Measurements from ENCODE around the gene PDGFA. TPM values are rescaled to one million over a fixed set of nuclear protein-coding genes. Genes with fewer than 3 reads are reported as not detected.

The PDGFA gene
- total and polyA plus RNA-seq, 7 donors: 9.1 to 30.4 (median 15.9) TPM

DNA sequence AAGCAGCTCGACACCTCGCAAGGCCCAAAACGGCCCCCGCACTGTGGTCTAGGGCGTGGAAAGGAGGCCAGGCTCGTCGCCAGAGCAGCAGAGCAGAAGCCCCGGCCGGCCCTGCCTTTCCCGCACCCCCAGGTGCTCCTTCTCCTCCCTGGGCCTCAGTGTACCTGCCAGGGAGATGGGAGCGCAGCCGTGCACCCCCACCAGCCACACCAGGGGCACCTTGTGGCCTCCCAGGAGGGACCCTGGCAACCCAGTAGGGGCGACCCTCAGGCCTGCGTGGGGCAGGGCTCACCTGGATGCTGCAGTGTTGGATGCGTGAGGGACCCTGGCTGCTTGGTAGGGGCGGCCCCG, 9.5 kb downstream of the PDGFA start:
- Histone ChIP-seq H3K9me3 (no peaks in the 10 kb centered on the region), H3K27me3 (ENCODE audit: insufficient read depth in 3 of 3, low read length in 2 of 3) (no peaks in the 10 kb centered on the region), H3K27ac (no peak overlapping the region), H3K4me3 (no peak overlapping the region), H3K36me3 (ENCODE audit: insufficient read depth in 1 of 2, low read depth in 1 of 2) (peaks cover 0 to 52% of the 10 kb centered on the region in 2 donors), H3K4me1 (peaks cover 24% of the 10 kb centered on the region)
- intact Hi-C loops (cut with DNase I): no loop called here
- WGBS, 3 donors: 90 to 94% (median 90%) methylated on average over 15 to 17 of the region's 17 CpGs
- TF ChIP-seq, protein P1, sequence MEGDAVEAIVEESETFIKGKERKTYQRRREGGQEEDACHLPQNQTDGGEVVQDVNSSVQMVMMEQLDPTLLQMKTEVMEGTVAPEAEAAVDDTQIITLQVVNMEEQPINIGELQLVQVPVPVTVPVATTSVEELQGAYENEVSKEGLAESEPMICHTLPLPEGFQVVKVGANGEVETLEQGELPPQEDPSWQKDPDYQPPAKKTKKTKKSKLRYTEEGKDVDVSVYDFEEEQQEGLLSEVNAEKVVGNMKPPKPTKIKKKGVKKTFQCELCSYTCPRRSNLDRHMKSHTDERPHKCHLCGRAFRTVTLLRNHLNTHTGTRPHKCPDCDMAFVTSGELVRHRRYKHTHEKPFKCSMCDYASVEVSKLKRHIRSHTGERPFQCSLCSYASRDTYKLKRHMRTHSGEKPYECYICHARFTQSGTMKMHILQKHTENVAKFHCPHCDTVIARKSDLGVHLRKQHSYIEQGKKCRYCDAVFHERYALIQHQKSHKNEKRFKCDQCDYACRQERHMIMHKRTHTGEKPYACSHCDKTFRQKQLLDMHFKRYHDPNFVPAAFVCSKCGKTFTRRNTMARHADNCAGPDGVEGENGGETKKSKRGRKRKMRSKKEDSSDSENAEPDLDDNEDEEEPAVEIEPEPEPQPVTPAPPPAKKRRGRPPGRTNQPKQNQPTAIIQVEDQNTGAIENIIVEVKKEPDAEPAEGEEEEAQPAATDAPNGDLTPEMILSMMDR (IDR thresholded peaks at IDR 0.05): no peak
- ATAC-seq (no peak), DNase-seq (peak; percentile 7 to 54)

DNA sequence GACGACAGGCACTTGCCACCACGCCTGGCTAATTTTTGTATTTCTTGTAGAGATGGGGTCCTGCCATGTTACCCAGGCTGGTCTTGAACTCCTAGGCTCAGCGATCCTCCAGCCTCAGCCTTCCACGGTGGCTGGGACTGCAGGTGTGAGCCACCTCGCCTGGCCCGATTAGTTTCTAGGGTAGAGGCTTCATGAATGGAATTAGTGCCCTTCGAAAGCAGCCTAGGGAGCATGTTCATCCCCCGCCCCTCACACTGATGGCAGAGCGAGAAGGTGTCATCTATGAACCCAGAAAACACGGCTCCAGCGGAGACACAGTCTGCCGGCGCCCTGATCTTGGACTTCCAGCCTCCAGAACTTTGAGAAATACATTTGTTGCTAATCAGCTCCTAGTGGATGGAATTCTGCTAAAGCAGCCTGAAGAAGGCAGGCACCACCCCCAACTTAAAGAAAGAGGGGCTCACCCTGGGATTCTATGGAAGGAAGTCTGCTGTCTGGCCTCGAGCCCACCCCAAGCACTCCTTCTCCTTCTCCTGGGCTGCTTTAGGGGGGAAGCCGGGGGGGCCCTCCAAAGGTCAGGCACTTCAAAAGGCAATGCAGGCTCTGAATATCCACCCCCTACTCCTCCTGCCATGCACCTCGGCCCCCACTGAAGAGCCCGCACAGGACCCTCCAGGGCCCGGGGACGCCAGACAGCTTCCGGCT, 10.1 kb downstream of the PDGFA start:
- DNase-seq (peak; percentile 5 to 29), ATAC-seq (no peak)
- 91 to 94% (median 92%) methylated on average over 20 of the region's 20 CpGs for WGBS, 3 donors
- TF ChIP-seq, protein P1 (IDR thresholded peaks at IDR 0.05): no peak
- Histone ChIP-seq H3K4me3 (no peak overlapping the region), H3K27ac (no peak overlapping the region), H3K36me3 (ENCODE audit: insufficient read depth in 1 of 2, low read depth in 1 of 2) (peaks cover 0 to 57% of the 10 kb centered on the region in 2 donors), H3K9me3 (no peaks in the 10 kb centered on the region), H3K27me3 (ENCODE audit: insufficient read depth in 3 of 3, low read length in 2 of 3) (no peaks in the 10 kb centered on the region), H3K4me1 (peaks cover 22% of the 10 kb centered on the region)
- intact Hi-C loops (cut with DNase I): no loop called here

DNA sequence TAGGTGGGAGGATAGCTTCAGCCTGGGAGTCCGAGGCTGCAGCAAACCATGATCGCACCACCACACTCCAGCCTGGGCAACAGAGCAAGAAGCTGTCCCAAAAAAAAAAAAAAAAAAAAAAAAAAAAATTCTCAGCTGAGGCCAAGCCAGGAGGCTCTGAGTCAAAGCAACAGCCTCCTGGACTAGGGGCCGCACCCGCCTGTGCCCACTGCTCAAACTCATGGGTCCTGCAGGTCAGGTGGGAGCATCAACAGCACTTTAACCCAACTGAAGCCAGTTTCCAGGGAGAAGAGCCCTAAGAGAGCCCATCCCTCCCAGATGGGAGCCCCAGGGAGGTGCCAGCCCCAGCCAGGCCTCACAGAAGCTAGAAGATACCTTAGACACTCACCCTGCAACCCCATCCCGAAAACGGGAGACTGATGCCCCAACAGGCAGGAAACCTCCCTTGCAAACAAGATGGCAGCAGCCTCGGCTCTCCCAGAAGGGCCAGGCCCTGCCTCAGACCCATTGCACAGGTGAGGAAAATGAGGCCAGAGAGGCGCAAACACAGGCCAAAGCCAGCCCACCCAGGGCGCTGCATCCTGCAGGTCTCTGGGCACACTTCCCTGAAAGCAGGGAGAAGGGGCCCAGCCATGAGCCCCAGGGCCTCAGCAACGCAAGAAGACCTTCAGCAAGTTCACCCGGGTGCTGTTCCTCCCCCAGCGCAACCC, 11.0 kb downstream of the PDGFA start:
- Histone ChIP-seq H3K4me1 (peaks cover 21% of the 10 kb centered on the region), H3K27ac (no peak overlapping the region), H3K4me3 (no peak overlapping the region), H3K9me3 (no peaks in the 10 kb centered on the region), H3K36me3 (ENCODE audit: insufficient read depth in 1 of 2, low read depth in 1 of 2) (peaks cover 0 to 58% of the 10 kb centered on the region in 2 donors), H3K27me3 (ENCODE audit: insufficient read depth in 3 of 3, low read length in 2 of 3) (no peaks in the 10 kb centered on the region)
- DNase-seq (peak; percentile 7 to 44), ATAC-seq (no peak)
- intact Hi-C loops (cut with DNase I): no loop called here
- WGBS, 3 donors: 90 to 95% (median 91%) methylated on average over 12 of the region's 12 CpGs
- TF ChIP-seq, protein P1 (IDR thresholded peaks at IDR 0.05): no peak

DNA sequence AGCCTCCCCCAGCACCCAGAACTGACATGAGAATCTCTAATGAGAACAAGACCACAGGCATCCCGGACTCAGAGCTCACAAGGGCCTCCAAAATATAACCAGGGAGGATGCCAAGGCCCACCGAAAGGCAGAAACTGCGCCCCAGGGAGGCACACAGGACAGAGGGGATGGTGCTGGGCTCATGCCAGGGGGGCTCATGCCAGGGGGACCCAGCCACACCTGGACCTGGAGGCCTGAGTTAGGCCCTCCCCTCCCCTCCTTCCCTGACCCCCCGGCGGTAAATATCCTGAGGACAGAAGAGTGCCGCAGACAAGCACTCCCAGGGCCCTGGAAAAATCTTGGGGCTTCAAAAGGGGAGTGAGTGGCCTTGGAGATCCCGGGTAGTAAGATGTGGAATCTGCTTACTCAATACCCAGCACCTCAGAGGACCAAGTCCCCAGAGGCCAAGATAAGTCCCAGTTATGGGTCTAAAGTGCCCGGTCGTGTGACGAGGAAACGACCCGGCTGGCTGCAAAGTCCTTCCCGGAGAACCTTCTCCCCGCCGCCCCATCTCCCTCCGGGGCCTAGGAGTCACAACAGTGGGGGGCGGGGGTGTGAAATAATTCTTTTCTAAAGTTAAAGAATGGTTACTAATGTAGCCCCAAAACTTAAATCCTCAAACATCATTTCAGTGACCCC, 11.9 kb downstream of the PDGFA start:
- 80 to 89% (median 80%) methylated on average over 16 to 17 of the region's 17 CpGs for WGBS, 3 donors
- H3K4me3 ChIP-seq: no peak overlapping the region
- H3K4me1 ChIP-seq: peaks cover 17% of the 10 kb centered on the region
- ATAC-seq: no peak
- intact Hi-C loops (cut with DNase I): no loop called here
- no peaks in the 10 kb centered on the region for H3K27me3 ChIP-seq (ENCODE audit: insufficient read depth in 3 of 3, low read length in 2 of 3)
- no peak overlapping the region for H3K27ac ChIP-seq
- H3K9me3 ChIP-seq: no peaks in the 10 kb centered on the region
- peak; percentile 10 to 34 for DNase-seq
- peaks cover 0 to 62% of the 10 kb centered on the region in 2 donors for H3K36me3 ChIP-seq (ENCODE audit: insufficient read depth in 1 of 2, low read depth in 1 of 2)
- TF ChIP-seq, protein P1 (IDR thresholded peaks at IDR 0.05): no peak
